HG02642 (cell line): Measurements from ENCODE around the gene AVPR2.
A peak's percentile ranks its signal among the peaks of the same experiment; 100 is the strongest.

Source experiments
- ATAC-seq: cut with Tn5 transposase; IDR thresholded peaks from one replicate; pipeline ENCODE4 v1.9.1; 2021; ENCODE audit warnings: mild to moderate bottlenecking; ENCODE audit not compliant: unreplicated experiment, poor library complexity

The AVPR2 gene

GRCh38 chrX:153947009-153947769 lies 42.7 kb downstream of the AVPR2 start:
- peak; percentile 68 for ATAC-seq

GRCh38 chrX:153948002-153948466 lies 43.6 kb downstream of the AVPR2 start:
- ATAC-seq = no peak

- ATAC-seq = no peak
These were observed 44.7 kb downstream of the AVPR2 start for GRCh38 chrX:153948847-153949805.

- ATAC-seq = no peak
These were observed 45.7 kb downstream of the AVPR2 start for GRCh38 chrX:153950127-153950526.

- no peak for ATAC-seq
These were observed 47.4 kb downstream of the AVPR2 start for GRCh38 chrX:153951683-153952372.

GRCh38 chrX:153952373-153953026 lies 48.0 kb downstream of the AVPR2 start:
- ATAC-seq = no peak

- no peak for ATAC-seq
These were observed 48.9 kb downstream of the AVPR2 start for GRCh38 chrX:153953342-153953830.

- ATAC-seq = no peak
These were observed 49.6 kb downstream of the AVPR2 start for GRCh38 chrX:153953892-153954557.

GRCh38 chrX:153954558-153955227 lies 50.2 kb downstream of the AVPR2 start:
- ATAC-seq = no peak

- ATAC-seq = no peak
These were observed 50.8 kb downstream of the AVPR2 start for GRCh38 chrX:153955228-153955732.

- ATAC-seq = no peak
These were observed 51.8 kb downstream of the AVPR2 start for GRCh38 chrX:153956044-153956907.
